IPS DF 4.7 (cell line): ENCODE data around the gene TMEM269.
"Not testable (repeated sequence)": the region's sequence is repeated elsewhere in the genome, so short reads cannot be mapped to it uniquely, and the experiment has no call there.

Experiments used
- DNase-seq: peaks from one replicate; pipeline ENCODE4 v3.0.0-alpha.2; 2013; ENCODE audit warnings: low spot score; ENCODE audit errors: extremely low read depth

The TMEM269 gene

DNA sequence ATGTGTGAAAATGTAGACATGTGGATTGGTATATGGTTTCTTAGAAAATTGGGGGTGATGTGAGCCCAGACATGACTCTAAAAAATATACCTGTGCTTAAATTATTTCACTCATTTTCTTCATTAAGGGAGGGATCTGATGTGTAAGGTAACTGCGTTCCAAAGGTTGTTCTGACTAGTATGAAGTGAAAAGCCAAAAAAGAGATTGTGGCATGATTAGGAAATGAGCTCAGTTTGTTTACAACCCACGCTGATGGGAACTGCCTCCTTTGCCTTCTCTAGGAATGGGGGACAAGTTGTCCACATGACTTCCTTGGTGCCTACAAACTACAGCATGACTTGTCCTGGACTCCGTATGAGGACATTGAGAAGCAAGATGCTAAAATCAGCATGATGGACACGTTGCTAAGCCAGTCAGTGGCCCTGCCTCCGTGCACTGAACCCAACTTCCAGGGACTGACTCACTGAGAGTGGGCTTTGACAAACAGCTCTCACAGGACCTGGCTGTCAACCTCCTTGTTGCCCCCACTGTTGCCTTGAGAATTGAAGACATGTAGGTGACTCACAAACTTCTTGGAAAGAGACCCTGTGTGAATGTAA lies 9.8 kb upstream of the TMEM269 start:
- no peak for DNase-seq

- DNase-seq = no peak
Measured at GRCh38 chr1:42776502-42776901, 8.3 kb upstream of the TMEM269 start.

- no peak for DNase-seq
Measured at GRCh38 chr1:42777852-42778251, 6.9 kb upstream of the TMEM269 start.

DNA sequence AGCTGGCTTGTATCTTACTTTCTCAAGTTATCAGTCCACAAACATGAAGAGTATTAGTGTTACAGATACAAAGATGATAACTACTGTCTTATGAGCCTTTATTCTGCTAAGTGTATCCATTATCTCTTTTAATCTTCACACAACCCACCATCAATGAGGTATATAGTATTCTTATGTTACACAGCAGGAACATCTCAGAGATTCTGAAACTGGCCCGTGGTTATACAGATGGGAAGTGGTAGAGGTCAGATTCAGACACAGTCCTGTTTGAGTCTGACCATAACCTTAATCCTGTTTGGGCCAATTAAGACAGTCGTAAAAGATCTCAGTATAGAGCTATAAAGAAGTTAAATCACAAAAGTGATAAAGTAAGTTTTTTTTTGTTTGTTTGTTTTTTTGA lies 5.1 kb upstream of the TMEM269 start:
- DNase-seq = no peak

- DNase-seq = no peak
Measured at GRCh38 chr1:42780176-42780575, 4.6 kb upstream of the TMEM269 start.

GRCh38 chr1:42783092-42783491 lies 1.7 kb upstream of the TMEM269 start:
- DNase-seq = no peak

GRCh38 chr1:42784547-42784945 lies 245 bp upstream of the TMEM269 start:
- DNase-seq = no peak

DNA sequence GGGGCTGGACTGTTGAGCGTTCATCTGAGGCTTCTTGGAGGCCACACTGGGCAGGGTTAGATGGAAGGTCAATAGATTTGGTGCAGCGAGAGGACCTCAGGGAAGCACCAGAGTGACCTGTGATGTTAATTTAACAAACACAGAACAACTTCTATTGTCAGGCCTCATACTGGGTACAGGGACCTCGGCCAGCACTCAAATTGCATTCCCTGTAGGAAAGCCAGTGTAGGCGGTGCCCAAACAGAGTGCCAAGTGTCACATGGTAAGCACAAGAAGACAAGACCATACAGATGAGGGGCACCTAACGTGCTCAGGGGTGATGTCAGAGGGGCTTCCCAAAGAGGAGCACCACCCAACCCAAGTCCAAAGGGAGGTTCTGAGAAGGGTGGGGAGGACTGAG lies 1.3 kb downstream of the TMEM269 start:
- DNase-seq = no peak

GRCh38 chr1:42788021-42788420 lies 3.2 kb downstream of the TMEM269 start:
- DNase-seq = no peak

DNA sequence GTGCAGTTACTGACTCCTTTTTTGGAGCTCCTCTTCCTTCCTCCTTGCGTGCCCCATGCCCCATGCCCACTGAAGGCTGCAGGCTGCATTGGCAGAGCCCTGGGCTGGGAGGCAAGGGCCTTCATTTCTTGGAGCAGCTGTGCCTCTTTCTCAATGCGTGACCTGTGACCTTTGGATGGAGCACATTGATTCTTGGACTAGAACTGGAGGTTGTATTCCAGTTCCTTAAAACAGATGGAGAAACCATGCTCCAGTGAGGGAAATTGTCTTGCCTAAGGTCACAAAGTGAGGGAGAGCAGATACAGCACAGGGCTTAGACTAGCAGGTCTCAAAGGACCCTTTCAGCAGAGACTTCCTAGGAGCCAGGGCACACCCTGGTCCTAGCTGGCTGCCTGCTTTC lies 9.0 kb downstream of the TMEM269 start:
- DNase-seq = no peak

GRCh38 chr1:42797414-42797813 lies 12.6 kb downstream of the TMEM269 start:
- DNase-seq = no peak

GRCh38 chr1:42797979-42798378 lies 13.2 kb downstream of the TMEM269 start:
- DNase-seq = no peak

DNA sequence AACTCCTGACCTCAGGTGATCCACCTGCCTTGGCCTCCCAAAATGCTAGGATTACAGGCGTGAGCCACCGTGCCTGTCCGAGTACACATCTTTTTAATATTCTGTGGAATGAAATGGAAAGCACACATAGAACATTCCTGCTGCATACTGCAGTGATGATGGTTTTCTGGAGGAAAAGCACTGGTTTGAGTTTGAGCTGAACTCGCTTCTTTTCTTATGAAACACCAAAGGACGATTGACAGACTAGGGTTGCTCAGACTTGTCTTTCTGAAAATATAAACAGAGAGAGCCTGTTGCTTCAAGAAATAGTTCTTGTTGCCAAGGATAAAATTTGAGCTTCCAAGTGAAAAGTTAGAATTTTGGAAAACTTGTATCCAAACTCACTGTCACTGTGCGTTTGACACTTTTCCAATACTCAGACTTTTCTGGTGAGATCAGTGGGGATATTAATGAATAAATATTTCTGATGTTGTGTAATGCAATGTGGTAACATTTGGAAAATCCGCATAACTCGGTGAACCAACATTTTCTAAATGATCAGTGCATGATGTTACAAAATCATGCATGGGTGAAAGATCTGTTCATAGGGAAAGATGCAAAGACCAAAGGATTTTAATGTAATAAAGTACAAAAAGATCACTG lies 17.2 kb downstream of the TMEM269 start:
- DNase-seq = no peak

DNA sequence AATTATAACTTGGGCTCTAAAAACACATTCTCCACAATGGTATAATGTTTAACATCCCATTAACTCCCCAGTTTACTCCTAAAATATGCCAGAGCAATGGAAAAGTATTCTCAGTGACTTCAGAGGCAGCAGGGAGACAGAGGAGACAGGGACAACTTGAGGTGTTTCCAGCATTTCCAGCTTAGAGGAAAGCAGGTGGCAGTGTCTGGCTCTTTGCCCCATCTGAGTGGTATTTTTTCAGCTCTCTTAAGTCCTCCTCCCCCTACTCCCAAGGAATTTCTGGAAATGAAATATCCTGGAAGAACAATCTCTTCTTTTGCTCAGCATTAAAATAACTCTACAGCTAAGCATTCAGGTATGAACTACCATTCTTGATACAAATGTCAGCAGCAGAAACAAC lies 21.4 kb downstream of the TMEM269 start:
- no peak for DNase-seq

- DNase-seq = no peak
Measured at GRCh38 chr1:42806593-42806992, 21.8 kb downstream of the TMEM269 start.

DNA sequence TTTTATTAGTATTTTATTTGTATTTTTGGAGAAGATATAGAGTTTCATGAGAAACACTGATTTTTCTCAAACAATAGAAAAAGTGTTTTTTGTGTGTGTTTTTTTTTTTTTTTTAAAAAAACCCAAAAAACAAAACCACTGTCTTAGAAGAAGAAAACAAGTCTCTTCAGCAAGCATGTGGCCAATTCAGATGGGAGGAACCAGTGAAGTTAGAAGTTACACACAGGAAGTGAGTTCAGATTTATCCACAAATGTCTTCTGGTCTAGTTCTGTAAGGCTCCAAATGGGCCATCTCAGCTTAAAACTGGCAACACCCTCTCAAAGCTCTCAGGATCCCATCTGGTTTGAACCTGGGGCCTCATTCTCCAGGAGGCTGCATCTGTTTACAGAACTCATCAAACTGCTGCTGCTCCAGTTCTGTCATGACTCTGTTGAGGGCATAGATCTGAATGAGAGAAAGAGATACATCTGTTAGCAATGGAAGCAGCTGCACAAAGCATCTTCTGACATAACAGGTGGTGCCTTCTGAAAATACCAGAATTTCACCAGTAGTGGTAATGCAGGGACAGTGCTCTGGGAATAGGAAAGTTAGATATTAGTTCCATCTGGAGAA lies 22.4 kb downstream of the TMEM269 start:
- DNase-seq = no peak

GRCh38 chr1:42814815-42815214 lies 30.0 kb downstream of the TMEM269 start:
- not testable (repeated sequence) for DNase-seq

DNA sequence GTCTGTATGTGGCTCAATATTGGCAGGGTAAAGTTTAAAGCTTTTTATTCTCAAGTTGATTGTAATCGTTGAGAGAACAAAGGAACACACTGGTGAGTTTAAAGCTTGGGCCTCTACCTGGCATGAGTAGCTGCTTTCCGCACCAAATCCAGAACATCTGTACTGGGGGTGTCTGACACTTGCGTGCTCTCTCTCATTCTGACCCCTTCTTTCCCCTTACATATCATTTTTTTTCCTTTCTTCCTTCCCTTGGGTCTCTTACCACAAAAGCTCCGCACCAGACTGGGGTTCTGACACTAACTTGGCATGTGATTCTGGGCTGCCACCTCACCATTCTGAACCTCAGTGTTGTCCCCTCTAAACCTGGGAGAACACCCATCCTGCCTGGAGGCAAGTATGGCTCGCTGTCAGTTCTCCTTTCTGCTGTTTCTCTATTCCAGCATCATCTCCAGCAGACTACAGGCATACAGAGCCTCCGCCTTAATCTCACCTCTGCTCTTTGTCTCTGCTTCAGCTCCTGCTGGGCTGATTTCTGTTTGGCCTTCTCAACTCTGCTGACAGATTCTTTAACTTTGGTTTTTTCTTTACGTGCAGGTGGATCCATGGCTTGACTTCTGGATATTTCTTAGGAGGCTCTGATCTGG lies 31.3 kb downstream of the TMEM269 start:
- DNase-seq = no peak

DNA sequence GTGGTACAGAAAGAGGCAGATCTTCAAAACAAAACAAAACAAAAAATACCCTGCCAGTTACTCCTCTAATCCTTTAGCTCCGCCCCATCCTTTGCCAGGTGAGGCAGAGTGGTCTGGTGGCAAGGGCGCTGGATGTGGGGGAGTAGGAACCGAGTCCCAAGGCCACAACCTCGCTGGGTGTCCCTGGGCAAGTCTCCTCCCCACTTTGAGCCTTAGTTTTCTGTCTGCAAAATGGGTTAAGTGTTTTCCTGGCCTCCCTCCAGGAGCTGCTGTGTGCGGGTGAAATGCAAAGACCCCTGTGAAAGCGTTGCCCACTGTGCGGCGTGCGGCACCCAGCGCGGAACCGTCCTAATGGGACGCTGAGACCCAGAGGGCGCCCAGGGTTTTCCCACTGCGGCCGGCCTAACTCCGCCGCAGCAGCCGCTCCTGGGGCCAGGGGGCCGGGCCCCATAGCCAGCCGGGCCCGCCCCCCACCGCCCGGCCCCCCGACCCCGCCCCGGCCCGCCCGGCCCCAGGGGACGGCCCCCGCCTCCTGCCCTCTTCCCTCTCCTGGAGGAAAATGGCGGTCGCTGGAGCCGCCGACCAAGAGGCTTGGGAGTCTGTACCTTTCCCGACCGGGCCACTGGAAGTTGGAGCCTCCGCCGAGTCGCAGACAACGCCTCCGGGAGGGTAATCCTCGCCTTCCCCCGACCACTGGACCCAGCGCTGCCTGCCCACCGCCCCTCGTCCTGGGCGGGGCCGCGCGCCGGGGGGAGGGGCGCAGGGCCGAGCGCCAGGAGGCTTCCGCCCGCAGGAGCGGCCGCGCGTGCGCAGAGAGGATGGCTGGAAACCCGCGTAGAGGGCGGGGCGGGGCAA lies 32.0 kb downstream of the TMEM269 start, which contains the start of the genes ERMAP and SVBP:
ERMAP (plus strand) TSS at position 538 of the 855 bp plus-strand sequence. CDS start 13,327 bp downstream, outside the sequence.
SVBP (minus strand) TSS at position 813 of the 855 bp plus-strand sequence. CDS start 853 bp downstream, outside the sequence.
- DNase-seq = no peak

- no peak for DNase-seq
Measured at GRCh38 chr1:42817440-42817767, 32.6 kb downstream of the TMEM269 start.

DNA sequence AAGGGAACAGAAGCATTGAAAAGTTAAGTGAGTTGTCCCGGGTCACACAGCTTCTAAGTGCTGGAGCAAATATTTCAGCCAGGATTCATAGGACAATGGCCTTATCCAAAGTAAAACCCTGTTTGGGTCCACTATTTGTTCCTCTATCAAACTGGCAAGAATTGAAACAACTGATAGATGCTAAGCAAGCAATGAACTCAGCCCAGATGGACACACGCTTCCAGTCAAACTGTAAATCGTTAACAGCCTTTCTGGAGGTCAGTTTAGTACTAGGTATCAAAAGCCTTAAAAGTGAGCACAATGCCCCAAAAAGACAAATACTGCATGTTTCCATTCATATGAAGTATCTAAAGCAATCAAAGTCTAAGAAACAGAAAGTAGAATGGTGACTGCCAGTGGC lies 33.2 kb downstream of the TMEM269 start:
- no peak for DNase-seq
